ENCODE data around the gene INSL4.

Gene INSL4

GRCh38 chr9:5231212-5231611 lies at the start of gene INSL4:
INSL4 (plus strand) TSS chr9:5231419; CDS start chr9:5231524, 105 bp downstream.
- DNase-seq (ENCODE audit: low spot score), result no peak

GRCh38 chr9:5184776-5185175 lies 46.4 kb upstream of the INSL4 start:
- DNase-seq (ENCODE audit: low spot score), result no peak

- DNase-seq (ENCODE audit: low spot score), result no peak
These were observed 45.9 kb upstream of the INSL4 start, which contains the start of gene INSL6 for GRCh38 chr9:5185220-5185840. INSL6 (minus strand) TSS chr9:5185639; CDS start chr9:5185602, 37 bp downstream.

- peak; percentile 61 for DNase-seq (ENCODE audit: low spot score)
These were observed 44.6 kb upstream of the INSL4 start for GRCh38 chr9:5186416-5187169.

GRCh38 chr9:5188060-5188984 lies 42.9 kb upstream of the INSL4 start:
- DNase-seq (ENCODE audit: low spot score), result no peak

- DNase-seq (ENCODE audit: low spot score), result no peak
These were observed 39.2 kb upstream of the INSL4 start for GRCh38 chr9:5191985-5192384.

- DNase-seq (ENCODE audit: low spot score), result no peak
These were observed 37.9 kb upstream of the INSL4 start for GRCh38 chr9:5193345-5193744.

- no peak for DNase-seq (ENCODE audit: low spot score)
These were observed 35.8 kb upstream of the INSL4 start for GRCh38 chr9:5195463-5195862.

- no peak for DNase-seq (ENCODE audit: low spot score)
These were observed 26.1 kb upstream of the INSL4 start for GRCh38 chr9:5205071-5205470.

GRCh38 chr9:5230554-5230953 lies 665 bp upstream of the INSL4 start:
- no peak for DNase-seq (ENCODE audit: low spot score)

GRCh38 chr9:5263351-5264218 lies 32.4 kb downstream of the INSL4 start:
- DNase-seq (ENCODE audit: low spot score), result no peak

GRCh38 chr9:5264219-5264595 lies 33.0 kb downstream of the INSL4 start:
- no peak for DNase-seq (ENCODE audit: low spot score)

GRCh38 chr9:5265939-5266338 lies 34.7 kb downstream of the INSL4 start:
- DNase-seq (ENCODE audit: low spot score), result no peak

- DNase-seq (ENCODE audit: low spot score), result peak; percentile 40
These were observed 38.1 kb downstream of the INSL4 start for GRCh38 chr9:5269249-5269715.

- no peak for DNase-seq (ENCODE audit: low spot score)
These were observed 43.6 kb downstream of the INSL4 start for GRCh38 chr9:5274770-5275169.

- DNase-seq (ENCODE audit: low spot score), result no peak
These were observed 47.3 kb downstream of the INSL4 start for GRCh38 chr9:5278486-5278885.
